Activated CD8-positive, alpha-beta memory T cell treated with anti-CD3 and anti-CD28 coated beads for 24 hours (primary cell): ENCODE data around the gene PRKG1.

ENCODE experiments used
- DNase-seq: peaks from one replicate; pipeline ENCODE4 v3.0.0-alpha.2; 2020

Gene PRKG1

GRCh38 chr10:52318136-52318701 lies 1243.9 kb downstream of the PRKG1 start:
- DNase-seq = no peak

DNA sequence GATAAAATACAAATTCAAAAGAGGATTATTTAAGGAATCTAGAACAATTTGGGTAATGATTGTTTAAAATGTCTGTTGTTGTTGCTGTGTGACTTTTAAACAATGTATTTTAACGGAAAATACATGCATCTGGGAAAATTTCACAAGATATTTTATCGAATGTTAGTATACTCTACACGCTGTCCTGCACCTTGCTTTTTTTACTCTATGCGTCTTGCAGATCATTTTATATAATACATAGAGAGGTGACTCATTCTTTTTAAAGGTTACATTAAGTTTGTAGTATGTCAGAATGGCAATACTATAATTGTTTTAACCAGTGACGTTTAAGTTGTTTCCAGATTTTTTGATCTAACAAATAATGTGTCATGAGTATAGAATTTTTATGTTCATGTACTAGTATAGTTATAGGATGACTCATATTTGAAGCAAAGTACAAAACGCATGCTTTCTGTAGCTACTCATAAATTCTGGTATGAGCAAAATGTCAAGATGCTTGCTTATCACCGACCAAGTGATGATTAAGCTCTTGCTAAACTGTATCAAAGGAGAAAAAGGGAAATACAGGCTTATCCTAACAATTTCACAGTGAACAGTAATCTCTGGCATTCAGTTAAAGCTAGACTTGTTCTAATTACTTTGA lies 1244.7 kb downstream of the PRKG1 start:
- DNase-seq = no peak

GRCh38 chr10:52319926-52320325 lies 1245.6 kb downstream of the PRKG1 start:
- no peak for DNase-seq

DNA sequence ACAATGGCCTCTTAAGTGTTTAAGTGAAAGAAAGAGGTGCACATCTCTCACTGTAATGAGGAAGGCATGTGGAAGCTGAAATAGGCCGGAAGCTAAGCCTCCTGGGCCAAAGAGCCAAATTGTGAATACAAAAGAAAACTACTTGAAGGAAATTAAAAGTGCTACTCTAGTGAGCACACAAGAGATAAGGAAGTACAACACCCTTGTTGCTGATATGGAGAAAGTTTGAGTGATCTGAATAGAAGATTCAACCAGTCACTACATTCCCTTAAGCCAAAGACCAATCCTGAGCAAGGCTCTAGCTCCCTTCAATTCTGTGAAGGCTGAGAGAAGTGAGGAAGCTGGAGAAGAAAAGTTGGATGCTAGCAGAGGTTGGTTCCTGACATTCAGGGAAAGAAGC lies 1248.0 kb downstream of the PRKG1 start:
- DNase-seq = no peak

- DNase-seq = no peak
These were observed 1248.6 kb downstream of the PRKG1 start for GRCh38 chr10:52322936-52323335.

DNA sequence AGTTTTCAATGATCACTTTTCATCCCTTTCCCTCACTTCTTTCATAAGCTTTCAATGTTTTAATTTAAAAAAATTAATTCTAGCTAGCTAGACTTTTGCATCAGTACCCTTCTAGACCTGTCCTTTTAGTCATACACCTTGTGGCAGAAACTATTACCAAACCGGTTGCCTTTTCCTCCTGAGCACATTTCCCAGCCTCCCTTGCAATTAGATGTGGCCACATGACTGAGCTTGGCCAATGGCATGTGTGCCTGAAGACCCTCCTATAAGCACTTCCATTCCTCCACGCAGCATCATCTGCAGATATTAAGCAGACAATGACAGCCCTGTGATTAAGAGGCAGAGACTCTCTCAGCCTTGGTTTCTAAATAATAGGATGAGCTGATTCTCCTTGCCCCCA lies 1252.1 kb downstream of the PRKG1 start:
- DNase-seq = no peak

DNA sequence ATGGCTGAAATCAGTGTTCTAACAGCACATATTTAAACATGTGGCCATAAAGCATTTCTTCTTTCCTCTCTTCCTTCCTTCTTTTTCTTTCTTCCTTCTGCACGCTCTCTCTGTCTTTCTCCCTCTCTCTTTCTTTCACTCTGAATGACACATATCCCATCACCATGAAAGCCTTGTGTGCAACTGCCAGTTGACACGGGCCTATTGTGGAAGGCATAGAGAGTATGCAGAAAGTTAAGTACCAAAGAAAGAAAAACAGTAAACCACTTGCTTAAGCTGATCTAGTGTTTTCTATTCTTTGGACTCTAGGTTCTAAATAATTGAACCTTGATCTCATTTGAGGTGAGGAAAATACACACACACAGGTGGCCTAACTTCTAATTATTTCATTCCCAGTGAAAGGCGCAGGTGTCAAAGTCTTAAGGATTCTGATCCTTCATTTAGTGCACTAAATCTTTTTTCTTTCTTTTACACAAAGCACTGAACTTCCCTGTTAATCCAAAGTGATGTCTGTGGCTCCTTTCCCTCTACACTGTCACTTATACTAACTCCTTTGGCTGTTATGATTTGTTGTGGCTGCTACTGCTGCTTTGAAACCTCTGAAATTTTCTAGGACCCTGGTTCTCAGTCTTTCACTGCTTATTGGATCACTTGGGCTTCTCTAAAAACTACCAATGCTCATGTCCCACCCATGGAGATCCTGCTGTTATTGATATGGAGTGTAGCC lies 1257.5 kb downstream of the PRKG1 start:
- DNase-seq = no peak

DNA sequence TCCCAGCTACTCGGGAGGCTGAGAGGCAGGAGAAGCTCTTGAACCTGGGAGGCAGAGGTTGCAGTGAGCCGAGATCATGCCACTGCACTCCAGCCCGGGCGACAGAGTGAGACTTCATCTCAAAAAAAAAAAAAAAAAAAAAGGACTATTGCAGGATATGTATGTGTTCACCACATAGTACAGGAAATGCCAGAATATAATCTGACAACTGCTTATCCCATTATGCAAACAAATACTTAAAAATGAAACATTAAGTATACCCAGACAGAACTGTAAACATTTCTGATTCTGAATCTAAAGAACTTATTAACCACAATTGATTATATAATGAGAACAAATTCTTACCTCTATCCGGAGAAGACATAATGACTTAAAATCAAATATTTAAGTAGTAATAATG lies 1258.5 kb downstream of the PRKG1 start:
- no peak for DNase-seq

- no peak for DNase-seq
These were observed 1260.3 kb downstream of the PRKG1 start for GRCh38 chr10:52334595-52334994.

DNA sequence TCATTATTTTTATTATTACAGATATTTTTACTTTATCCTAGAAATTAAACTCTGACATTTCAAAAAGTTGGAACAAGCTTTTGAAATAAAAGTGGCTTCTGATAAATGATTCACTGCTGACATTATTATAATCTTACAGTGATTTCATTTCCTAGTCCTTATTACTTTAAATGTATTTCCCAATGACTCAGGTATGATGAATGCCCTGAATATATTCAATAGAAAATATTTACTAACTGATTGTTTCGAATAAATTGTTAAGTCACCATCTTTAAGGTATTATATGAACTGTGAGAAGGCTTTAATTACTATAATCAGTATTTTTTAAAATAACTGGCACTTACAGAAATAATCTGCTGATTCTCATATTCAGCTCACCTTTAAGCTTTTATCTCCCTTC lies 1261.4 kb downstream of the PRKG1 start:
- no peak for DNase-seq

- DNase-seq = no peak
These were observed 1262.9 kb downstream of the PRKG1 start for GRCh38 chr10:52337225-52337624.

- DNase-seq = no peak
These were observed 1269.2 kb downstream of the PRKG1 start for GRCh38 chr10:52343439-52343838.

DNA sequence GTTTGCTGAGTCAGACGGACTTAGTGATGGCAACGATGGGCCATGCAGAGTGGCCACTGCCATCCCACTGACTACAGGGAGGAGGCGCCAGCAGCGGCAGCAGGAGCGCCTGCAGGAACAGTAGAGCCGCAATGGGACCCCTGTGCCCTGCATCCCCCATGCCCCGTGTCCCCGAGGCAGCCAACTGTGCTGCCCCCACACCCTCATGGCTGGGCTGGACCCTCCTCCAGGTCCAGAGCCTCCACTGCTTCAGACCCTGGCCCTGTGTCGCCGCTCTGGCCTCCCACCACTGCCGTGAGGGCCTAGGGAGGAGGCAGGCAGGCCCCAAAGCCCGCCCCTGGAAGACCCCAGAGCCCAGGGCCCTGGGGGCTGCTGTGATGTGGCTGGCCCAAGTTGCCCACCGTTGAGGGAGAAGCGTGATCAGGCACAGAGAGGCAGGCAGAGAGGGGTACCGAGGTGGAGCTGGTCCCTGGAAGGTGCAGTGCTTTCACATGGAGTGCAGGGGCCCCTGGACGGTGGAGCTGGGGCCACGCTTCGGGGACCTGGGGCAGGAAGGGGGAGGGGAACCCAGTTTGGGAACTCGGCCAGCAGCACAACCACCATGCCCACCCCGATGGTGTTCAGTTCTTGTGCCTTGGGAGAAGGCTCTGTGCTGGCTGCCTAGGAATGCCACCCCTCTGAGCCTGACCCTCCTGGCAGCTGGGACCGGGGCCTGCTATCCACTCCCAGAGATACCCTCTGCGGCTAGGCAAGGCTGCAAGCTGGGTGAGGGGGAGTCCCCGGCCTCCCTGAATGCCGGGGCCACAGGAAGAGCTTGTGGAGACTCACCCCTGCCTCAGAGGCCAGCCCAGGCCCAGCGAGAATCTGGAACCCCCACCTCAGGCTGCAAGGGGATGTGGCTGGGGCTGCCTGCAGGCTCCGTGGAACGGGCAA lies 1272.4 kb downstream of the PRKG1 start:
- no peak for DNase-seq

DNA sequence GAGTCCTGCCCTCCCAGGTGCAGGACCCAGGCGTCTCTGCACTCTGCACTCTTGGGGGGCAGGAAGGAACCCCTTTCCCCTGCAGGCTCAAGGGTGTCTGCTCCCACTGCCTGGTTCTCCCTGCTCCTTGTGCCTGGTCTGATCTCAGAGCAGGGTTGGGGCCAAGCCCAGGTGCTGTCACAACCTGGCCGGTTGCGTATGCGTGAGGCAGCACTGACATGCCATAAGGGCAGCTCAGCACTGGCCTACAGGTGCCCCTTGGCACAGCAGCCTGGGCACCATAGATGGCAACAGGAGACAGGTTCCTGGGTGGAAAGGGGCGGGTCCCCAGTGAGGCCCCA lies 1273.0 kb downstream of the PRKG1 start:
- DNase-seq = no peak
